RPMI7951 (cell line): ENCODE results near the gene CARD11. TPM values are rescaled to one million over a fixed set of nuclear protein-coding genes. Genes with fewer than 3 reads are reported as not detected.
"Not testable (repeated sequence)": the region's sequence is repeated elsewhere in the genome, so short reads cannot be mapped to it uniquely, and the experiment has no call there.

Experiments
- DNase-seq: peaks from one replicate; pipeline ENCODE4 v3.0.0-alpha.2; 2012; ENCODE audit warnings: low read depth
- total RNA-seq: library from RNA; depleted of rRNA; stranded (reverse); fragments of >200 nt; shearing (Covaris generic); gene quantifications from 2 replicates; pipeline ENCODE4 v1.2.3, GENCODE V29; 2014

CARD11 gene
- total RNA-seq, 1 experiment from 2014 or later = not detected

DNA sequence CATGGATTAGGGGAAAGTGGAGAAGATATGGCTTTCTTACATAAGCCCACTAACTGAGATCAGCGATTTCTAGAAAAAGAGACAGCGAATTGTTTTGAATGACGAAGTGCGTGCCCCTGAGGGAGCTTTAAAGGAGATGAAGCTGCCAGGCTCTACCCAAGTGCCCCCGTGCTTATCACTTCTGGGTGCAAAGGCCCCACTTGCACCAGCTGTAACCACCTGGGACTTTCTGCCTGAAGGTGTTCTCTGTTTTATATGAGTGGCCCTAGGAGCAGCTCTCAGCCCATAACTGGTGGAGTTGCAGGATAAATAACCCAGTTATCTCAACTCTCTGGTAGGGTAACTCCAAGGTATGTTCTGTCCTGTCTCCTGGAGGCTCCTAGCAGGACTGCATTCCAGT is 20.4 kb upstream of the CARD11 start:
- no peak for DNase-seq

DNA sequence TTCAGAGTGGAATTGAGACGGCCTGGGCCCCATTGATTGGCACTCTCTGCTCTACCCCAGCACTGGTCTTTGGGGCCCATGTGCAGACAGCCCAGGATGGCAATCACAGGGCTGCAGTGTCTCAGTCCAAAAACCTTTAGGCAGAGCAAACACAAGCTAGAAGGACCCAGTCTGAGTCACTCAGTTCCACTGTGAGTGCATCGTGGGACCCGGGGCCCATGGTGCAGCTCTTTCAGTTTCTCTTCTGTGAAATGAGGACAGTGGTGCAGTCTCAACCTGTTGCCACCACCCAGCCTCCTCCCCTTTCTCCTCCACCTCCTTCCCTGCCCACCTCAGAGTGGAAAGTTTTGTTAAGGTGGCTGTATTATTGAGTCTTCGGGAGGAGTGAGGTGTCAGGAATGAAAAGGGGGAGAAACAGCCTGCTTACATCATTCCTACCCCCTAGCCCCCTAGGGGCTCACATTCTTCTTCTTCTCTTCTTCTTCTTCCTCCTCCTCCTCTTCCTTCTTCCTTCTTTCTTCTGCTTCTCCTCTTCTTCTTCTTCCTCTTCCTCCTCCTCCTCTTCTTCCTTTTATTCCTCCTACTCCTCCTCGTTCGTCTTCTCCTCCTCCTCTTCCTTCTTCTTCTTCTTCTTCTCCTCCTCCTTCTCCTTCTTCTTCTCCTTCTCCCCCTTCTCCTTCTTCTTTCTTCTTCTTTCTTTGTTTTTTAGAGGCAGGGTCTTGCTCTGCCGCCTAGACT is 19.5 kb upstream of the CARD11 start:
- peak; percentile 33 for DNase-seq

DNA sequence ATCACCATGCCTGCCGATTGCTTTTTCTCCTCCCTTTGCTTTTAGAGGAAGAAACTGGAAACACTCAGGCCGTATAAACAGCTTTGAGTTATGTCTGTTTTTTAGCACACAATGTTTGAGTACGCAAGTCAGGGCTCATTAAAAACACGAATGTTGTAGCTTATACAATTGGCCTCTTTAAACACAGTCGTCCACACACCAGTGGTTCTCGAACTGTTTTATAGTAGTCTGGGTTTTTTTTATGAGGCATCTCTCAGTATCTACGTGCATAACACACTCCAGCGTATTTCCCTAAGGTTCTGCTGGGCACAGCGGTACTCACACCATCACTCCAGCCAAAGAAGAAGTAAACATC is 13.4 kb upstream of the CARD11 start:
- no peak for DNase-seq

DNA sequence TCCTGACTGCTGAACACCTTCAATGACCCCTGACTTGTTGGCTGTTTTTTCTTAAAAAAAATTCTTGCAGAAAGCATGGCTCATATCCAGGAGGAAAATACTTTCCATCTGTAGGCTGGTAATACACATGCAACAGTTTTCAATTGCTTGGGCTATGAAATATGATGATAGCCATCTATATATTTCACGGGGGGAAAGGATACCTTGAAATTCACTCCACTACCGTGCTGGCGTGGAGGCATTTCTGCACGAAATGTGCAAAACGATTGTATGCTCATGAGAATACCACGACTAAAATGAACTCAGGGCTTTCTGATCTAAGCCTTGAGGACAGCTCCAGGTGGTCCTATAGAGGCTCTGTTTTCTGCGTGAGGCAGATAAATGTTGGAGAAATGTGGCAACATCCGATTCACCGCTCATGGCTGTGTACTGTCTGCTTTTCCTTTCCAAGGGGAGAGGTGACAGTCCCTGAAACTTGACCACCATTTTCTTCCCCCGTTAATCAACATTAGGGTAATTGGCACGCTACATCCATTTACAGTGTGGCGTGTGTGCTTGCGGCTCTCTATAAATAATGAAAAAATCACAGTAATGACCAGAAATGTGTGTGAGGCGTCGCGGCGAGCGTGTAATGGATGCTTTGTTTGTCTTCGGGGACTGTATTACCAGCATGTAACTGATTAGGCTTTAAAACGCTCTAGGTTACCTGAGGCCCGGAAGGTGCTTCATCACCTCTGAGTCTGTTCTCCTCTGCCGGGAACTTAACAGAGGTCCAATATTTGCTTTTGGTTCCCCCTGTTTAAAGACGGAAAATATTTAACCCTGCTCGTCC is 12.8 kb upstream of the CARD11 start:
- DNase-seq = no peak

DNA sequence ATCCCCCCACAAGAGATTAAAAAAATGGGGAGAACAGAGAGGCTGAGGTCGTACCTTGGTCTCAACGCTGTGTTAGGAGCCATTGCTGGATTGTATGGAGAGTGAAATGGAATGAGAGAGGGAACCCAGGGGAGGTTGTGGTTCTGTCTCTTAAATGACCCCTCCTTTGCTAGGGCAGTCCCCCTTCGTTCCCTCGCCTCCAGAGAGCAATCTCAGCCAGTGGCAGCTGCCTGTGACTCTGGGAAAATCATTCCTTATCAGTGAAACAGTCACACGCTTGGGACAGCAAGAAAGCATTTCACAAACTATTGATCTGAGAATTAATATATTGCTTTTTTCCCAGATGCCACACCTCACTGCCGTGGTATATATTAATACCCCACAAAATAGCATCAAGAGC is 12.0 kb upstream of the CARD11 start:
- no peak for DNase-seq

DNA sequence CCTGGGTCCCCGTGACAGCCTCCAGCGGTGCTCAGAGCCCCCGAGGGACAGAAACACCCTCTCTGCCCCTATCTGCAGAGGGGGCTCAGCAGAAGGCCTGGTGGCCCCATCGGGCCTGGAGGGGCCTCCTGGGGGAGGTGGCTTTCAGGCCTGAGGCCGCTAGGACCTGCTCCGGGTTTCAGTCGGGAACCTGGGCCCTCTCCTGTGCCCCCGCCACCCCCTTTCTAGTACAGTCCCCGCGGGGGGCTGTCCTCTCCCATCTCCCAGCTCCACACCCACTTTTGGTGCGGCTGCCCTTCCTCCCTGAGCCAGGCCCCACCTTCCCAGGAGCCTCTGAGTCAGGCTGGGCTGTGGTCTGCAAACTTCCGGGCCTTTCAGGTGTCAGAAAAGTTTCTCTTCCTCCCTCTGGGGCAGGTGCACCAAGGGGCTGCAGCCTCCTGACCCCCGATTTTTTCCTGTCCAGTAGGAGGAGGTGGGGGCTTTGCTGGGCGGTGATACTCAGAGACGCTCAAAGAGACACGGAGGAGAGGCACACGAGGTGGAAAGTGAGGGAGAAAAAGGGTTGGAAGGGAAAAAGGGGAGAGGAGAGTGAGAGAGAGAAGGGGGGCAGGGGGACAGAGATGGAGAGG is 692 bp downstream of the CARD11 start:
- DNase-seq = no peak

DNA sequence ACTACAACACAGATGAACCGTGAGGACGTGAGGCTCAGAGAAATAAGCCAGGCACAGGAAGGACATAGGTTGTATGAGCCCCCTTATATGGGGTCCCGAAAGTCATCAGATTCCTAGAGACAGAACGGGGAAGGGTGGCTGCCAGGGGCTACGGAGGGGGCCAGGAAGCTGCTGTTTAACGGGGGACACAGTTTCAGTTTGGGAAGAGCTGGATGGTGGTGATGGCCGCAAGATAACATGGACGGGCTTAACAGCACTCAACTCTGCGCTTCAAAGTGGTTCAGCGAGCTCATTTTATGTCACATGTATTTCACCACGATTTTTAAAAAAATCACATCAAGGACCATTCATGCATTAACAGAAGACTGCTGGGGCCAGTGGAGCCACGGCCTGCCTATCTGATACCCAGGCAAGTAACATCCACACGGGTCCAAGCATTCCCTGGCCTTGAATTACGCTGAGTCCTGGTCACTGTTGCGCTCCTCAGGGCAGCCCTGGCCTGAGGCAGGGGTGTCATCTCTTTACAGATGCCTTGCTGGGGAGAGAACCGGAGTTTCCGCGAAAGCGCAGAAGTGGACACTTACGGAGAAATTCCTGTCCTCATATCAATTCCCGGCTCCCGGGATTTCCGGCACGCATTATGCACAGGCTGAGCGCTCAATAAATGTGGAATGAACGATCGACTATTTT is 1.5 kb downstream of the CARD11 start:
- no peak for DNase-seq

DNA sequence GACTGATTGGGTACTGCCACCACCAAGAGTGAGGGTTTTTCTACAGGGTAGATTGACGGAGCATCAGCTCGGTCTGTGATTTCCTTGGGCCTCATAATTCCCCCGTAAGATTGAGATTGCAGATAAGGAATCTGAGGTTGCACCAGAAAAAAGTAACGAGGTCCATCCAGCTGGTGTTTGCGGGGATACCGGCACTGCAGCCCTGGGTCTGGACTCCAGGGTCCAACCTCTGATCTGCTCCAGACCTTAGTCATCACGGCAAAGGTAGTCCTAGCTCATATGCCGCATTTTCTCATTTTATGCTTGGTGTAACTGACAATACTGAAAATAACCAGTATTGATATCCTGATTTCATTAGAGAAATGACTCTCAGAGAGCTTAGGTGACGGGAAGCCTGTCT is 3.9 kb downstream of the CARD11 start:
- DNase-seq = no peak

DNA sequence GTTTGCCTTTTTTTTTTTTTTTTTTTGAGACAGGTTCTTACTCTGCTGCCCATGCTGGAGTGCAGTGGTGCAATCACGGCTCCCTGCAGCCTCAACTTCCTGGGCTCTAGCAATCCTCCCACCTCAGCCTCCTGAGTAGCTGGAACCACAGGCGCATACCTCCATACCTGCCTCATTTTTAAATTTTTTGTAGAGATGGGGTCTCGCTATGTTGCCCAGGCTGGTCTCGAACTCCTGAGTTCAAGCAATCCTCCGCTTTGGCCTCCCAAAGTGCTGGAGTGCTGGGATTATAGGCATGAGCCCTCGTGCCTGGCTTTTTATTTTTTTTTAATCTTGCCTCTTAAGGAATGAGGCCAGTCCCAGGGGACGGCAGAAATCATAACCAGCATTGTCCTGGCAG is 5.7 kb downstream of the CARD11 start:
- not testable (repeated sequence) for DNase-seq

DNA sequence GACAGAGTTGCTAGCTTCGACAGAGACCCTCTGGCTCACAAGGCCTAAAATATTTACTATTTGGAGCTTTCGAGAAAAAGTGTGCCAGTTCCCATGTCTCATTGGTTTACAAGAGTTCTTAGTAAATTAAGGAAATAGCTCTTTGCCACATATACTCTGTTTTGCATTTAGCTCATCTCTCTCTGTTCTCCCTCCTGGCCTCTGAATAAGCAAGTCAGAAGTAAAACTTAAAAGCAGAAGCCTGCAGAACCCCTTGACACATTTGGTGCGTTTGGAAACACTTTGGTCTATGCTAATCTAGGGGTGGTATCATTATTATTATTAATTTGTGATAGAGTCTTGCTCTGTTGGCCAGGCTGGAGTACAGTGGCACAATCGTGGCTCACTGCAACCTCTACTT is 6.4 kb downstream of the CARD11 start:
- DNase-seq = no peak

DNA sequence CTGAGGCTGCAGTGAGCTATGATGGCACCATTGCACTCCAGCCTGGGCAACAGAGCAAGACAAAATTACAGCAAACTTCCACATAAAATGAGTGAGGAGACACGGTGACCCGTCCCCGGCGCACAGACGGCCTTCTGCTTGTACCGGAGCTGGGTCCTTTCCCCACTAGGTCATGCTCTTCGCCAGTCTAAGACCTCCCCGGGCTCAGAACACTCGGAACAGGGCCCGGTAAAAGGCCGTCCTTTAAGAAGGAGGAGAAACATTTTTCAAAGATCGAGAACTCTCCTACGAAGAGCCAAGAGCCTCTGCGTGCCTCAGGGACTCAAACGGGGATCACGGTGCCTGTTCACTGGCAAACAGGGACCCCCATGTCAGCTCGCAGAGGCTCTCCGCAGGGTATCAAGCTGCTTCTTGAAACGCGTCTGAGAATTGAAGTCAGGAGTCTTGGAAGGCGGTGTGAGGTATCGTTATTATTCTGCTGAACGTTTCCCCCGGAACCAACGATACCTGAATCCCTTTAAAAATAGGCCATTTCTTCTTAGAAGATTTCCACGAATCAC is 9.0 kb downstream of the CARD11 start:
- DNase-seq = no peak

DNA sequence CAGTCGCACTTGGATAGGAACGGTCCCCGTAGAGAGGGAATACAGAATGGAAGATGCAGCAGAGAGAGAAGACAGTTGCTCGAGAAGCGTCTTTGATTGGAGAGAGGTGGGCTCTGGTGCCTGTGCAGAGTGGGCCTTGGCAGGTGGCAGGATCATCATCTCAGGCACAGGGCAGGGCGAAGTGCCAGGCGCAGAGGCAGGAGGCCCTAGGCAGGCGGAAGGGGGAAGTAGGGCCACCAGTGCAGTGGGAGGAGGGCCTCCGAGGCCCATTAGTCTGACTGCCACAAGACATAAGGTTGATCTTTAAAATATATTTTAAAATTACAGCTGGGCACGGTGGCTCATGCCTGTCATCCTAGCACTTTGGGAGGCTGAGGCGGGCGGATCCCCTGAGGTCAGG is 10.1 kb downstream of the CARD11 start:
- no peak for DNase-seq

DNA sequence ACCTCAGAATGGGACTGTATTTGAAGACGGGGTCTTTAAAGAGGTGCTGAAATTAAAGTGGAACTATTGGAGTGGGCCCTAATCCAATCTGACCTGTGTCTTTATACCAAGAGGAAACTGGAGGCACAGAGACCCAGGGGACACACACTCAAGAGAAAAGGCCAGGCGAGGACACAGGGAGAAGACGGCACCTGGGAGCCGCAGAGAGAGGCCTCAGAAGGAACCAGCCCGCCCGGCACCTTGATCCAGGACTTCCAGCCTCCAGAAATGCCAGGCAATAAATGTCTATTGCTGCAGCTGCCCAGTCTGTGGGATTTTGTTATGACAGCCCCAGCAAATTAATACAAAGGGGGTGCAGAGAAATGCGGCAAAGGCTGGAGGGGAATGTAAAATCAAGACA is 10.5 kb downstream of the CARD11 start:
- no peak for DNase-seq

DNA sequence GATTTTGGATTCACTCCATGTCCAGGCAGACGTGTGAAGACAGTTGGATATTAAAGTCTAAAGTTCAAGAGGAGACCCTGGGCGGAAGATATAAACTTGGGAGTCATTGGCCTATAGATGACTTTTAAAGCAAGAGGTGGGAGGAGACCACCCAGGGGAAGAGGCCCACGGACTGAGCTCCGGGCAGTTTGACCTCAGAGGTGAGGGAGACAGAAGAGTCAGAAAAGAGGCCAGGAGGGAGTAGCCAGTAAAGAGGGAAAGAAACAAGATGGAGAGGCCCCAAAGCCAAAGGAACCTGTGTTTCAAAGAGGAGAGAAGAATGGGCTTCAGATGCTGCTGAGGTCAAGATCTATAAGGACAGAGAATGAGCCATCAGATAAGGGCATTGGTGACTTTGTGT is 11.4 kb downstream of the CARD11 start:
- DNase-seq = no peak

DNA sequence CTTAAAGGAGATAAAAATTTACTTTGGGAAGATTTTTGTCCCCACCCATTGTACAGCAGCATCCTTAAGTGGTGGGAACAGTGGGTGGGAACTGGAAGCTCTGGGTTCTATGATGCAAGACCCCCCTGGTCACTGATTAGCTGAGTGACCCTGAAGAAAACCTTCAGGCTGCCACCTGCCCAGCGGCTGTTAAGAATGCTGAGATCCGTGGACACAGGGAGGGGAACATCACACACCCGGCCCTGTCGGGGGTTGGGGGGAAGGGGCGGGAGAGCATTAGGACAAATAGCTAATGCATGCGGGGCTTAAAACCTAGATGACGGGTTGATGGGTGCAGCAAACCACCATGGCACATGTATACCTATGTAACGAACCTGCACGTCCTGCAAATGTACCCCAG is 14.5 kb downstream of the CARD11 start:
- no peak for DNase-seq

DNA sequence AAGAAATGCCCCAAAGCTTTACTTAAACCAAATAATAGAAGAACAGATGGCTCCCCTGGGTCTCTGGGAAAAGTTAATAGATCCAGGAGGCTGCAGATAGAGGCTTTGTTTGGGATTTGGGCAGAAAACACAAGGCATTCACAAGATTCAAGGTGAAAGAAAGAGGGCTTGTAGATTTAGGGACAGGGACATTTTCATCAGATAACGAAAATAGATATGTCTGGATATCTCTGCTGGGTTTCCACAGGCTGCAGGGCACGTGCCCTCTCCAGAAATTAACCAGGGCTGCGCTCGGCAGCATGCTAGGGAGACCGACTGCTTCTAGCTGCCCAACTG is 14.9 kb downstream of the CARD11 start:
- no peak for DNase-seq

DNA sequence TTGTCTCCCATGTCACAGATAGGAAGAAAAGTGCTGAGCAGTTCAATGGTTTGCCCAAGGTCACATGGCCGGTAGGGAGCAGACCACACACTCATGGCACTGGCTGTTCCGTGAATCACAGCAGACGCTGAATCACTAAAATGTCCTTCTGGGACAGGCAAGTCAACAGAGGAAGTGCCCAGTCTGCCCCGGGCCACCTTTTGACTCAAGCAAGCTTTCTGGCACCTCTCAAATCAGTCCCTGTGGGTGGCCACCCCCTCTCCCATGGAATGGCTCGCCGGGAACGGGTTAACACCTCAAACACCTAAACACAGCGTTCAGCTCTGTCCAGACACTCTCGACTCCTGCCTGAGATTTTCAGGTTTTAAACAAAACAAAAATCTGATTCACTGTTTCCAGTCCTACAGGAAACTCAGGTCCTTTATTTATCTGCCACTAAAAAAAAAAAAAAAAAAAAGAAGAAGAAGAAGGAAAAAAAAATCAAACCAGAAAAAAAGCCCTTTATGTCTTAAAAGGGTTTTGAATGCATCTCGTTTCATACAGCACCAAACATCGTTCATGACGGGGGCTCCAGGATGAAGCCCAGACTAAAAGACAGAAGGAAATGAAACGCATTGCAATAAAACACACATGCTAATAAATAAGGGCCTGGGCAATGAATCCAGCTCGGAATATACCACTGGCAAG is 15.5 kb downstream of the CARD11 start:
- peak; percentile 83 for DNase-seq

DNA sequence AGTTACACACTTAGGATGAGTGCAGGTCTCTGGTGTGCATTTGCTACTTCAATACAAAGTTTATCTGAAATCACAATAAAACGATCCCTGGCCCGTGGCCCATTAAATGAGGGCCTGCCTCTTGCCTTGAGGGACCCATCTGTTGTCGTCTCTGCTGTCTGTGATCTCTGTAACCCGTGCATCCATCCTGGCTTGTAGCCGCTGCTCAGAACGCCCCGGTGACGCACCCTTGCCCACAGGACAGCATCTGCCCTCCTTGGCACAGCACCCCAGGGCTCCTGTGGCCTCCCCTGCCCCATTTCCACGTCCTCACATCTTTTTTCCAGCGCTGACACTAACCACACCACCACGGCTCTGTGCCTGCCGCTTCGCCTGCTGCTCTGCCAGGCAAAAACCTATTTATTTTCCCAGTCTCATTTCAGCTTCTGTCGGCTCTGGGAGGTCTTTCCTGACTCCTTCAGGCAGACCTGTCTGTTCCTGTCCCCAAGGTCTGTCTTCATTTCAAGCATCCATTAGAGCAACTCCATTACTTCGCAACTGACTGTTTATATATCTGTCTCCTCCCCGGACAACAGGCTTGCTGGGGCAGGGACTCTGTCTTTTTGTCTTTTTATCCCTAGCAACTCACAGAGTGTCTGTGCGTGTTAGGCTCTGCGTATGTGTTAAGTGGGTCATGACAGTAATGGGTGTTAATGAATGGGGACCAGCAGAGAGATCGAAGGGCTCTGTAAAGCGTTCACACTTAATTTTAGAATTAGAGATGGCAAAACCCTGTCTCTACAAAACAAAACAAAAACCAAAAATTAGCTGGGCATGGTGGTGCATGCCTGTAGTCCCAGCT is 16.4 kb downstream of the CARD11 start:
- peak; percentile 62 for DNase-seq

DNA sequence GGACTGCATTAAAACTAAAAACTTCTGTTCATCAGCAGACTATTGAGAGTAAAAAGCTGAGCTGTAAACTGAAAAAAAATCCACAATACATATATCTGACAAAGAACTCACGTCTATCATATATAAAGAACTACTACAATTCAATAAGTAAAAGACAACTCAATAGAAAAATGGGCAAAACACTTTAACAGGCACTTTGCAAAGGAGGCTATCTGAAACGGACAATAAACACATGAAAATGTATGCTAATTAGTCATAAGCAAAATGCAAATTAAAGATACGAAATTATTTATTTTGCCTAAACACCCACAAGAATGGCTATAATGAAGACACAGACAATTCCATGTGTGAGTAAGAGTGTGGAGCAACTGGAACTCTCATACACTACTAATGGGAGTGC is 18.1 kb downstream of the CARD11 start:
- DNase-seq = no peak

DNA sequence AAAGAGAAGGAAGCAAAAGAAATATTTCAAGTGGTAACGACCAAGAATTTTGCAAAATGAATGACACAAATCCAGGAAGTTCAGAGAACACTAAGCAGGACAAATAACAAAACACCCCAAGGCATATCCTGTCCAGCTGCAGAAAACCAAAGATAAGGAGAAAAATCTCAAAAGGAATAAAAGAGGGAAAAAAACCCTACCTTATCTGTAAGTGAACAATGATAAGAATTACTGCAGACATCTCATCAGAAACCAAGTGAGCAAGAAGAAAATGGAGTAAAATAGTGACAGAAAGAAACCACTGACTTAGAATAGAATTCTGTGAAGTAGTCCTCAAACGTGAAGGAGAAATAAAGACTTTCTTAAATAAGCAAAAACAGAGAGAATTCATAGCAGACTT is 21.8 kb downstream of the CARD11 start:
- peak; percentile 23 for DNase-seq

DNA sequence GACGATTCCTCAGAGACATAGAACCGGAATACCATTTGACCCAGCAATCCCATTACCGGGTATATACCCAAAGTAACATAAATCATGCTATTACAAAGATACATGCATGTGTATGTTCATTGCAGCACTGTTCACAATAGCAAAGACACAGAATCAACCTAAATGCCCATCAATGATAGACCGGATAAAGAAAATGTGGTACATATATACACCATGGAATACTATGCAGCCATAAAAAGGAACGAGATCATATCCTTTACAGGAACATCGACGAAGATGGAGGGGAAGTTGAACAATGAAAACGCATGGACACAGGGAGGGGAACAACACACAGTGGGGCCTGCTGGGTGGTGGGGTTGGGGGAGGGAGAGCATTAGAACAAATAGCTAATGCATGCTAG is 22.4 kb downstream of the CARD11 start:
- DNase-seq = not testable (repeated sequence)
